ENCODE data around the gene KLF15.

DNA sequence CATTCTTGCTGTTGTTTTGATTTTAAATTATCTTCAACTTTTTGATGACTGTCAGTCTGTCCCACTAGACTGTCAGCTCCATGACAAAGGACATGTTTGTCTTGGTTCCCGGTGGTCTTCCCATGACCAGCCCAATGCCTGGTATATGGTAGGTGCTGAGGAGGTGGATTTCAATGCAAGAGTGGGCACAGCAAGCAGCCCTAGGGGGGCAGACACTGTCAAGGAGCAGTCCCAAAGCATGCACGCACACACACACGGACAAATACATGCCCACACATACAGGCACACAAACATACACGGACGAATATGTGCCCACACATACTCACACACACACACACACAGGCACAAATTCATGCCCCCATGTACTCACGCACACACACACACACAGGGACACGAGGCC lies 12.0 kb downstream of the KLF15 start:
- TF ChIP-seq POLR2A (IDR thresholded peaks at IDR 0.05; ENCODE audit: low read depth, low read length) (no peak), POLR2AphosphoS5 (IDR thresholded peaks at IDR 0.05; ENCODE audit: low read depth, low read length) (no peak), SPI1 (IDR thresholded peaks at IDR 0.05; ENCODE audit: low read depth, low read length) (no peak), POU2F2 (IDR thresholded peaks at IDR 0.05; ENCODE audit: low read depth, low read length) (no peak), TAF1 (IDR thresholded peaks at IDR 0.05; ENCODE audit: low read depth, low read length) (no peak), PAX5 (IDR thresholded peaks at IDR 0.05; ENCODE audit: insufficient read depth, low read length, severe bottlenecking) (no peak)
